GM18526 (cell line): ENCODE data around the gene KRAS.

ENCODE experiments used
- POLR2A ChIP-seq: IDR thresholded peaks from 3 replicates; pipeline ENCODE4 v1.6.1; 2011; ENCODE audit not compliant: insufficient read length; ENCODE audit errors: extremely low read depth

KRAS gene

DNA sequence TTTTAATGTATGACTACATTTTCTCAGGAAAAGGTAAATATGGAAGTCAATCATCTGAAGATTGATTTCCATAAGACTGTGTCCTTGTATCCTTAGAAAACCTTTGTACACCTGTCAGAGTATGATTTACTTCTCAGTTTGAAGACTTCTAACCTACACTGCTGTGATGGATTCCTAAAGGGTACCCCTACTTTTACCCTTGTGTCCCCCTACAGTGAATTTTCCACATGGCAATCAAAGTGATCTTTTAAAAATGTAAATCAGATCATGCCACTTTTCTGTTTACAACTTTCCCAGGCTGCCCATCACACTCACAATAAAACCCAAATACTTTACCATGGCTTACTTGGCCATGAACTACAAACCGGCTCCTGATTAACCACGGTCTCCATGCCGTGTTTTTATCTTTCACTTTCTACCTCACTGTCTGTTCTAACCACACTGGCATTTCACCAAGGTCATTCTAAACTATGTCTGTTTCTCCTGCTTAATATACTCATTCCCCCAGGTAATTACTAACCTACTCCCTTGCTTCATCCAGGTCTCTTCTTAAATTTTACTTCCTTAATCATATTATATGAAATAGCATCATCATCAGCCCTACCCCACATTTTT lies 63.8 kb downstream of the KRAS start:
- TF ChIP-seq POLR2A: no peak

GRCh38 chr12:25186038-25186787 lies 64.5 kb downstream of the KRAS start:
- no peak for TF ChIP-seq POLR2A

DNA sequence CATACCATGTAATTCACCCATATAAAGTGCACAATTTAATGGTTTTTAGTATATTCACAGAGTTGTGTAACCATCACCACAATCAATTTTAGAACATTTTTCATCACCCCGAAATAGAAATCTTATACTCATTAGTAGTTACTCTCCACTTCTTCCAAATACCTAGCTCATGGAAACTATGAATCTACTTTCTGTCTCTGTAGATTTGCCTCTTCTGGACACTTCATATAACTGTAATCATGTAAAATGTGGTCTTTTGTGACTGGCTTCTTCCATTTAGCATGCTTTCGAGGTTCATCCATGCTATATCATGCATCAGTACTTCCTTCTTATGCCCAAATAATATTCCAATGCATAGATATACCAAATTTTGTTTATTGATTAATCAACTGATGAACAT lies 66.6 kb downstream of the KRAS start:
- TF ChIP-seq POLR2A: no peak

- TF ChIP-seq POLR2A: no peak
These were observed 68.0 kb downstream of the KRAS start for GRCh38 chr12:25182765-25183164.

GRCh38 chr12:25162866-25163265 lies 87.9 kb downstream of the KRAS start:
- no peak for TF ChIP-seq POLR2A

DNA sequence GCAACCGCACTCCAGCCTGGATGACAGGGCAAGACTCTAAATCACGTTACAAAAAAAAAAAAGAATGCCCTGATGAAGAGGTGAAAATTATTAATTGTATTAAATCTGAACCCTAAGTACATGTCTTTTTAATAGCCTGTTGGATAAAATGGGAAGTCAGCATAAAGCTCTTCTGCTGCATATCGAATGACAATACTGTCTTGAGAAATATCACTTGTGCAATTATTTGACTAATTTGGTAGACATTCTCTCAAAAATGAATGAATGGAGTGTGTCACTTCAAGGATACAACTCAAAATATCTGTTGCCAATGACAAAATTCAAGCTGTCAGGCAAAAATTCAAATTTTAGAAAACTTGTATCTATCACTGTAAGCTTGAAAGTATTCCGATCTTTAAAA lies 94.7 kb downstream of the KRAS start:
- TF ChIP-seq POLR2A: no peak

- no peak for TF ChIP-seq POLR2A
These were observed 95.6 kb downstream of the KRAS start for GRCh38 chr12:25155022-25155576.
